Measurements from ENCODE around the gene C2orf49. TPM values are rescaled to one million over a fixed set of nuclear protein-coding genes. Genes with fewer than 3 reads are reported as not detected.

Gene C2orf49
- total and polyA plus RNA-seq, 9 of the 15 experiments (the other 6 are each of a cell fraction or from before 2014, with no cell fraction given): 17.9 to 38.2 (median 25.6) TPM

GRCh38 chr2:105377871-105378270, 40.5 kb downstream of the C2orf49 start:
- Histone ChIP-seq H3K27me3 (ENCODE audit: control insufficient read depth in 2 of 2, insufficient read depth in 2 of 2, low read length in 2 of 2) (no peaks in the 10 kb centered on the region), H4K20me1 (replicated peaks; ENCODE audit: control insufficient read depth, insufficient read depth, low read length) (no peaks in the 10 kb centered on the region), H3K4me2 (ENCODE audit: insufficient read depth, low read length) (no peak overlapping the region), H3K4me3 (no peak overlapping the region), H3K9me1 (ENCODE audit: control insufficient read depth, insufficient read depth, low read length) (no peaks in the 10 kb centered on the region), H3K4me1 (replicated peaks in 1 of 2; ENCODE audit: control insufficient read depth in 2 of 2, insufficient read depth in 2 of 2, low read length in 2 of 2) (peaks cover 0 to 20% of the 10 kb centered on the region in 2 experiments; a peak in 3 of 5 replicates), H3K27ac (ENCODE audit: extremely low read depth, low read depth, low read length) (no peak overlapping the region), H3K79me2 (ENCODE audit: control insufficient read depth, insufficient read depth, low read length) (no peaks in the 10 kb centered on the region), H2AFZ (ENCODE audit: low read depth, low read length) (no peak overlapping the region), H3K9ac (ENCODE audit: insufficient read depth in 1 of 2, low read depth in 2 of 2, low read length in 2 of 2) (no peak overlapping the region), H3K36me3 (ENCODE audit: control insufficient read depth, insufficient read depth, low read length) (peaks cover 48% of the 10 kb centered on the region; the same call in 2 of the 3 replicates), H3K9me3 (replicated peaks; ENCODE audit: control insufficient read depth, insufficient read depth, low read depth, low read length) (no peaks in the 10 kb centered on the region)
- 78% methylated on average over 3 of the region's 3 CpGs for WGBS (ENCODE audit: insufficient coverage, low coverage, missing lambda C conversion rate)
- POLR2A ChIA-PET: interaction anchor here (0.6 to 2.4 kb wide), 2 partner anchors 17 to 99 kb away, joined by 3 to 7 read pairs; no protein-coding TSS in a partner anchor
- DNase-seq (ENCODE audit: extremely low read depth in 1 of 4, low spot score in 3 of 4) (peak in 1 of 4 experiments; percentile 29), FAIRE-seq (no peak), ATAC-seq (peak; percentile 20; the same call in 1 of the 3 replicates)
- CTCF ChIA-PET (ENCODE audit: low intra/inter-chr PET ratio): interaction anchor here (1.2 to 1.9 kb wide), 2 partner anchors 139 to 143 kb away, joined by 4 to 18 read pairs; no protein-coding TSS in a partner anchor
- in situ Hi-C loops (cut with MboI): no loop called here
- BruUV-seq (replicated peaks): no TSS peak
- intact Hi-C loops (cut with micrococcal nuclease): loop anchor here (2.0 kb wide), 1 partner anchor 143 kb away; no protein-coding TSS in a partner anchor
- TF ChIP-seq RAD21 (CRISPR knock-in tag; conservative IDR thresholded peaks at IDR 0.05 in 1 of 2, IDR thresholded peaks at IDR 0.05 in 1 of 2): peak; percentile 37 to 64; a peak in 3 of 4 replicates
- TF ChIP-seq, protein P1, sequence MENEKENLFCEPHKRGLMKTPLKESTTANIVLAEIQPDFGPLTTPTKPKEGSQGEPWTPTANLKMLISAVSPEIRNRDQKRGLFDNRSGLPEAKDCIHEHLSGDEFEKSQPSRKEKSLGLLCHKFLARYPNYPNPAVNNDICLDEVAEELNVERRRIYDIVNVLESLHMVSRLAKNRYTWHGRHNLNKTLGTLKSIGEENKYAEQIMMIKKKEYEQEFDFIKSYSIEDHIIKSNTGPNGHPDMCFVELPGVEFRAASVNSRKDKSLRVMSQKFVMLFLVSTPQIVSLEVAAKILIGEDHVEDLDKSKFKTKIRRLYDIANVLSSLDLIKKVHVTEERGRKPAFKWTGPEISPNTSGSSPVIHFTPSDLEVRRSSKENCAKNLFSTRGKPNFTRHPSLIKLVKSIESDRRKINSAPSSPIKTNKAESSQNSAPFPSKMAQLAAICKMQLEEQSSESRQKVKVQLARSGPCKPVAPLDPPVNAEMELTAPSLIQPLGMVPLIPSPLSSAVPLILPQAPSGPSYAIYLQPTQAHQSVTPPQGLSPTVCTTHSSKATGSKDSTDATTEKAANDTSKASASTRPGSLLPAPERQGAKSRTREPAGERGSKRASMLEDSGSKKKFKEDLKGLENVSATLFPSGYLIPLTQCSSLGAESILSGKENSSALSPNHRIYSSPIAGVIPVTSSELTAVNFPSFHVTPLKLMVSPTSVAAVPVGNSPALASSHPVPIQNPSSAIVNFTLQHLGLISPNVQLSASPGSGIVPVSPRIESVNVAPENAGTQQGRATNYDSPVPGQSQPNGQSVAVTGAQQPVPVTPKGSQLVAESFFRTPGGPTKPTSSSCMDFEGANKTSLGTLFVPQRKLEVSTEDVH (IDR thresholded peaks at IDR 0.05; ENCODE audit: low read depth, partially characterized antibody): no peak
- TF ChIP-seq ESRRA (IDR thresholded peaks at IDR 0.05; ENCODE audit: borderline replicate concordance, low read depth): peak; percentile 95
- no peak for TF ChIP-seq MTA2 (IDR thresholded peaks at IDR 0.05; ENCODE audit: low read depth)
- no peak for TF ChIP-seq ARID3A (IDR thresholded peaks at IDR 0.05; ENCODE audit: borderline replicate concordance, low read depth, low read length)
- 0 out of 2 replicates have a peak, but pooled peaks have one; percentile 10 for TF ChIP-seq ARID2 (IDR thresholded peaks at IDR 0.05)
- TF ChIP-seq, protein P2, sequence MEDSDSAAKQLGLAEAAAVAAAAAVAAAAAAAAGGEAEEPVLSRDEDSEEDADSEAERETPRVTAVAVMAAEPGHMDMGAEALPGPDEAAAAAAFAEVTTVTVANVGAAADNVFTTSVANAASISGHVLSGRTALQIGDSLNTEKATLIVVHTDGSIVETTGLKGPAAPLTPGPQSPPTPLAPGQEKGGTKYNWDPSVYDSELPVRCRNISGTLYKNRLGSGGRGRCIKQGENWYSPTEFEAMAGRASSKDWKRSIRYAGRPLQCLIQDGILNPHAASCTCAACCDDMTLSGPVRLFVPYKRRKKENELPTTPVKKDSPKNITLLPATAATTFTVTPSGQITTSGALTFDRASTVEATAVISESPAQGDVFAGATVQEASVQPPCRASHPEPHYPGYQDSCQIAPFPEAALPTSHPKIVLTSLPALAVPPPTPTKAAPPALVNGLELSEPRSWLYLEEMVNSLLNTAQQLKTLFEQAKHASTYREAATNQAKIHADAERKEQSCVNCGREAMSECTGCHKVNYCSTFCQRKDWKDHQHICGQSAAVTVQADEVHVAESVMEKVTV (CRISPR knock-in tag; IDR thresholded peaks at IDR 0.05): peak; percentile 21; the same call in 1 of the 2 replicates
- peak; percentile 27 to 61 (median 33); a peak in 3 of 6 replicates for TF ChIP-seq CTCF (IDR thresholded peaks at IDR 0.05 in 2 of 3, conservative IDR thresholded peaks at IDR 0.05 in 1 of 3; ENCODE audit: insufficient read depth in 2 of 3, low read depth in 1 of 3, low read length in 3 of 3)

Data from K562 (cell line).